Occipital lobe (tissue), 3 donors: ENCODE results near the gene KBTBD12. TPM values are rescaled to one million over a fixed set of nuclear protein-coding genes. Genes with fewer than 3 reads are reported as not detected.

ENCODE experiments used
- DNase-seq: peaks from one replicate; lab custom pipeline; 2025; lab: John Stamatoyannopoulos, UW
- small RNA-seq: library from RNA; depleted of rRNA; stranded (forward); fragments of <200 nt; gene quantifications from one replicate; pipeline ENCODE3, GENCODE V24; 2014
- total RNA-seq: library from RNA; depleted of rRNA; stranded (reverse); fragments of >200 nt; gene quantifications from one replicate; pipeline ENCODE4 v1.2.3, GENCODE V29; 2014

KBTBD12 gene
- total RNA-seq, 1 donor from 2014 or later, result 3.4 TPM

DNA sequence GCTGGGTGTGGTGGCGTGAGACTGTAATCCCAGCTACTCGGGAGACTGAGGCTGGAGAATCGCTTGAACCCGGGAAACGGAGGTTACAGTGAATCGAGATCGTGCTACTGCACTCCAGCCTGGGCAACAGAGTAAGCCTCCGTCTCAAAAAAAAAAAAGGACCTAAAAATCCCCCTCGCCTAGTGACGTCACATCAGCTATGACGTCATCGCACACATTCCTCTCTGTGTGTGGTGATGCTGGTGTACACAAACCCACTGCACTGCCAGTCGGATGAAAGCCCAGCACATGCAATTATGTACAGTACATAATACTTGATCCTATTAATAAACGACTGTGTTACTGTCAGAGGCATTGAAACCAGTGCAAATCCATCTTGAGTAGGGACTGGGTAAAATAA, 97.0 kb downstream of the KBTBD12 start:
- DNase-seq, result no peak

DNA sequence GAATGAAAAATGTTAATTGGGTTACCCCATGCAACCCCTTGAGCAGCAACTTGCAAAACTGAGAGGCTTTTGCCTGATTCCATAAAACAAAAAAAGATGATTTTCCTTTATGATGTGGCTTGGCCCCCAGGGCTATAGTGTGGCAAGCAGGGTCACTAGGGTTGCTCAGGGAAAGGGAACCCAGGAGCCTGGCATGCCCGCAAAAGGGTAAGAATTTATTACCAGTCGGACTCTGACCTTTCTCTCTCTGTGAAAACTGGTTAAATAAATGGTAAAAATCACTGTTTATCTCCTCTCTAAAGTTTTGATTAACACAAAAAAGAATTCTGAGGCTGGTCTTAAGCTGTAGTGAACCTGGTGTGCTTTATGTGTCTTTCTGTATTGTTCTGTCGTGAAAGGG, 99.5 kb downstream of the KBTBD12 start:
- no peak for DNase-seq

DNA sequence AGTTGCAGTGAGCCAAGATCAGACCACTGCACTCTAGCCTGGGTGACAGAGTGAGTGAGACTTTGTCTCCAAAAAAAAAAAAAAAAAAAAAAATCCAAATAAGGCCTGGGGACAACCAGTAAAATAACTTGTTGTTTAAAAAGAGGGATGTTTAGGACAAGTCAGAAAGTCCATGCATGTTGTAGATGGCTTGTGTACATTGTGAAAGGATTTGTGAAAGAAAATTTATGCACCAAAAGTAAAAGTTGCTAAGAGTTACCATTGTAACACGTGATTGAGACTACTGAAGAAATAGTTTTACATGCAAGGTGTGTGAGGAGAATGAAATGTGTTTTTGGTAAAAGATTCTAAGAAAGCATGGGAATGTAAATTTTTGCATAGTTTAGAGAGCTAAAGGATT, 101.5 kb downstream of the KBTBD12 start:
- DNase-seq, result no peak

GRCh38 chr3:128021768-128022372, 106.8 kb downstream of the KBTBD12 start:
- no peak for DNase-seq

- DNase-seq, result no peak
These were observed 118.1 kb downstream of the KBTBD12 start for GRCh38 chr3:128033102-128033501.

- DNase-seq, result no peak
These were observed 121.1 kb downstream of the KBTBD12 start for GRCh38 chr3:128036119-128036518.

Small RNAs within 50 kb of the gene (small RNA-seq; reads per million reads assigned to genes)
- gene RNA5SP139, result not detected

Other genes starting within 250 kb of the KBTBD12 start
- gene ABTB1, start 242.3 kb upstream of the KBTBD12 start, total RNA-seq, result 4.7 TPM
- 40.9 TPM for gene MGLL, start 92.7 kb upstream of the KBTBD12 start, total RNA-seq
- 77.2 TPM for gene SEC61A1, start 137.2 kb downstream of the KBTBD12 start, total RNA-seq
- gene RUVBL1, start 208.6 kb downstream of the KBTBD12 start, total RNA-seq, result 38.5 TPM
- 5.1 TPM for gene EEFSEC, start 238.2 kb downstream of the KBTBD12 start, total RNA-seq